Measurements from ENCODE around the gene AFAP1. TPM values are rescaled to one million over a fixed set of nuclear protein-coding genes. Genes with fewer than 3 reads are reported as not detected.

AFAP1 gene, protein sequence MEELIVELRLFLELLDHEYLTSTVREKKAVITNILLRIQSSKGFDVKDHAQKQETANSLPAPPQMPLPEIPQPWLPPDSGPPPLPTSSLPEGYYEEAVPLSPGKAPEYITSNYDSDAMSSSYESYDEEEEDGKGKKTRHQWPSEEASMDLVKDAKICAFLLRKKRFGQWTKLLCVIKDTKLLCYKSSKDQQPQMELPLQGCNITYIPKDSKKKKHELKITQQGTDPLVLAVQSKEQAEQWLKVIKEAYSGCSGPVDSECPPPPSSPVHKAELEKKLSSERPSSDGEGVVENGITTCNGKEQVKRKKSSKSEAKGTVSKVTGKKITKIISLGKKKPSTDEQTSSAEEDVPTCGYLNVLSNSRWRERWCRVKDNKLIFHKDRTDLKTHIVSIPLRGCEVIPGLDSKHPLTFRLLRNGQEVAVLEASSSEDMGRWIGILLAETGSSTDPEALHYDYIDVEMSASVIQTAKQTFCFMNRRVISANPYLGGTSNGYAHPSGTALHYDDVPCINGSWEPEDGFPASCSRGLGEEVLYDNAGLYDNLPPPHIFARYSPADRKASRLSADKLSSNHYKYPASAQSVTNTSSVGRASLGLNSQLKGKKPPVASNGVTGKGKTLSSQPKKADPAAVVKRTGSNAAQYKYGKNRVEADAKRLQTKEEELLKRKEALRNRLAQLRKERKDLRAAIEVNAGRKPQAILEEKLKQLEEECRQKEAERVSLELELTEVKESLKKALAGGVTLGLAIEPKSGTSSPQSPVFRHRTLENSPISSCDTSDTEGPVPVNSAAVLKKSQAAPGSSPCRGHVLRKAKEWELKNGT
- 52.1 TPM for total RNA-seq

DNA sequence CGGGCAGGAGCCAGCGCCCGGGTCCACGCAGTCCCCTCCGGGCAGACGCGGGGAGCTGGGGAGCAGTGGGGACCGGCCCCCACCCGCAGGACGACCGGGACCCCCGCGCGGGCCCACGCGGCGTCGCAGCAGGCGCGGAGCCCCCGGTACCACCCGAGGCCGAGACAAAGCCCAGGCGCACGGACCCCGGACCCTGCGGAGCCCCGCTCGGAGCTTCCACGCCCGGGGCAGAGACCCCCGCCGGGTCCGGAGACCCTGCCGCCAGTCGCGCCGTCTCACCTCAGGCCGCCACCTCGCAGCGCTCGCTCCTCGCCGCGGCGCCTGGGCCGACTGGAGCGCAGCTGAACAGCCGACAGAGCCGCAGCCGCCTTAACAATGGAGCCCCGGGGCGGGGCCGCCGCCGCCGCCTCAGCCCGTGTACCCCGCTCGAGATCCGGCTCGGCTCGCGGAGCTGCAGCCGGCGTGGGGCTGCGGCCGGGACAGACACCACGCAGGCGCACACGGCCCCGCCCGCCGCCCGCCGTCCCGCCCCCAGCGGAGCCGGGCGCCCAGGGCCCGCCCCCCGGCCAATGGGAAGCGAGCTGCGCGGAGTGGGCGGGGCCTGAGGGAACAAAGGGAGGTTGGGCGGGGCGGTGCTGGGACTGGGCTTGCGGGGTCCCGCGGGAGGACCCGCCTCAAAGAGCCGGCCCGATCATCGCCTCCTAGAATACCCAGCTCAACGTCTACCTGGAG is at the start of gene AFAP1:
Gene AFAP1 (minus strand): TSS at position 485 of the 732 bp plus-strand sequence. CDS start 67,783 bp downstream, outside the sequence.

Other genes with a start within 250 kb of the AFAP1 start
- gene ABLIM2, start 219.0 kb upstream of the AFAP1 start, total RNA-seq: 30.0 TPM

Data from diencephalon (tissue), 1 donor.